ENCODE results near the gene TUBA4B. TPM values are rescaled to one million over a fixed set of nuclear protein-coding genes. Genes with fewer than 3 reads are reported as not detected.

Gene TUBA4B
- total and polyA plus RNA-seq, 2 donors (not counting 3 experiments of a cell fraction or from before 2014, with no cell fraction given) = not detected

- Histone ChIP-seq H3K9ac (replicated peaks; ENCODE audit: extremely low read depth, insufficient read depth, low read length) (no peak overlapping the region), H3K9me1 (replicated peaks; ENCODE audit: control insufficient read depth, extremely low read depth, insufficient read depth, low read length) (no peaks in the 10 kb centered on the region), H4K20me1 (replicated peaks; ENCODE audit: control insufficient read depth, extremely low read depth, insufficient read depth, low read length) (no peaks in the 10 kb centered on the region), H3K4me2 (ENCODE audit: insufficient read depth, low read length) (no peak overlapping the region), H2AFZ (ENCODE audit: low read depth, low read length) (no peak overlapping the region), H3K4me3 (replicated peaks in 1 of 3; ENCODE audit: insufficient read depth in 1 of 3, low read depth in 1 of 3, low read length in 3 of 3) (no peak overlapping the region), H3K27ac (ENCODE audit: insufficient read depth, low read depth, low read length) (no peak overlapping the region), H3K9me3 (replicated peaks; ENCODE audit: control insufficient read depth, insufficient read depth, low read length) (no peaks in the 10 kb centered on the region), H3K79me2 (ENCODE audit: control insufficient read depth, insufficient read depth, low read length) (peaks cover 2% of the 10 kb centered on the region), H3K4me1 (ENCODE audit: control insufficient read depth, extremely low read depth, insufficient read depth, low read length) (peaks cover 39% of the 10 kb centered on the region), H3K27me3 (ENCODE audit: control insufficient read depth in 2 of 2, insufficient read depth in 2 of 2, low read length in 2 of 2) (peaks cover 15 to 16% of the 10 kb centered on the region in 2 experiments), H3K36me3 (ENCODE audit: control insufficient read depth in 2 of 2, extremely low read depth in 1 of 2, insufficient read depth in 2 of 2, low read length in 2 of 2) (peaks cover 2% of the 10 kb centered on the region in 2 experiments)
- intact Hi-C loops (cut with micrococcal nuclease) = loop anchor here (2.0 kb wide), 2 partner anchors 33 to 43 kb away; partner anchors contain the start of gene ABCB6
- CTCF ChIA-PET = interaction anchor here (1.2 to 2.5 kb wide), 3 partner anchors 26 to 43 kb away, joined by 3 to 14 read pairs (median 7); partner anchors contain the start of gene DNAJB2
- DNase-seq (ENCODE audit: low read depth, low spot score) (no peak), FAIRE-seq (no peak)
- TF ChIP-seq EZH2 (IDR thresholded peaks at IDR 0.05; ENCODE audit: borderline replicate concordance, low read depth, low read length, severe bottlenecking) (no peak), FOS (IDR thresholded peaks at IDR 0.05; ENCODE audit: borderline replicate concordance, insufficient read depth, low read length) (no peak), CTCF (IDR thresholded peaks at IDR 0.05; ENCODE audit: extremely low read depth in 1 of 2, insufficient read depth in 1 of 2, low read depth in 1 of 2, low read length in 2 of 2) (no peak), POLR2A (IDR thresholded peaks at IDR 0.05; ENCODE audit: low read depth, low read length) (no peak), MYC (IDR thresholded peaks at IDR 0.05; ENCODE audit: low read depth, low read length) (no peak), JUN (IDR thresholded peaks at IDR 0.05; ENCODE audit: borderline replicate concordance, insufficient read depth, insufficient read length, low read depth) (no peak), MAX (IDR thresholded peaks at IDR 0.05; ENCODE audit: insufficient read depth, insufficient read length) (no peak), POLR2AphosphoS5 (IDR thresholded peaks at IDR 0.05; ENCODE audit: insufficient read depth, low read depth, low read length) (no peak), GATA2 (IDR thresholded peaks at IDR 0.05; ENCODE audit: insufficient read depth, insufficient read length, low read depth, low read length) (no peak)
- POLR2A ChIA-PET = interaction anchor here (1.1 kb wide), 1 partner anchor 27 kb away, joined by 4 read pairs; the partner anchor contains the start of gene DNAJB2
- BruUV-seq (replicated peaks) = no TSS peak
- dilution Hi-C loops (cut with MboI; ENCODE audit: extremely low pct_ligation_motif_present, low sequenced_read_pairs) = no loop called here
Observed at GRCh38 chr2:219251656-219252055, 1.4 kb upstream of the TUBA4B start.

All from endothelial cell of umbilical vein (primary cell).